ENCODE results near the gene SCIMP. TPM values are rescaled to one million over a fixed set of nuclear protein-coding genes. Genes with fewer than 3 reads are reported as not detected.
"Not testable (repeated sequence)": the region's sequence is repeated elsewhere in the genome, so short reads cannot be mapped to it uniquely, and the experiment has no call there.

SCIMP gene
- total RNA-seq, 1 donor from 2014 or later, result 35.5 TPM

DNA sequence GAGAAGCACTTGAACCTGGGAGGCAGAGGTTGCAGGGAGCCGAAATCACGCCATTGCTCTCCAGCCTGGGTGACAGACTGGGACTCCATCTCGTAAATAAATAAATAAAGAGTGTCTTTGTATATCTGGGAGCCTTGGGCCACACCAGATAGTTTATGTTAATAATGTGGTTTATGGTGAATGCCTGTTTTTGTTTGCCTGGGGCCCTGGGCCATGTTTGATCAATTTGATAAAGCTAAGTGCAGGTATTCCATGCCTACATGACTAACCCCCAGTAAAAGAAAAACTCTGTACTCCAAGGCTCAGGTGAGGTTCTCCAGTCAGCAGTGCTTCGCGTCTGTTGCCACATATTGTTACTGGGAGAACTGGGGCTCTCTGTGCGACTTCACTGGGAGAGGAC, 15.1 kb downstream of the SCIMP start:
- TF ChIP-seq, protein P1, sequence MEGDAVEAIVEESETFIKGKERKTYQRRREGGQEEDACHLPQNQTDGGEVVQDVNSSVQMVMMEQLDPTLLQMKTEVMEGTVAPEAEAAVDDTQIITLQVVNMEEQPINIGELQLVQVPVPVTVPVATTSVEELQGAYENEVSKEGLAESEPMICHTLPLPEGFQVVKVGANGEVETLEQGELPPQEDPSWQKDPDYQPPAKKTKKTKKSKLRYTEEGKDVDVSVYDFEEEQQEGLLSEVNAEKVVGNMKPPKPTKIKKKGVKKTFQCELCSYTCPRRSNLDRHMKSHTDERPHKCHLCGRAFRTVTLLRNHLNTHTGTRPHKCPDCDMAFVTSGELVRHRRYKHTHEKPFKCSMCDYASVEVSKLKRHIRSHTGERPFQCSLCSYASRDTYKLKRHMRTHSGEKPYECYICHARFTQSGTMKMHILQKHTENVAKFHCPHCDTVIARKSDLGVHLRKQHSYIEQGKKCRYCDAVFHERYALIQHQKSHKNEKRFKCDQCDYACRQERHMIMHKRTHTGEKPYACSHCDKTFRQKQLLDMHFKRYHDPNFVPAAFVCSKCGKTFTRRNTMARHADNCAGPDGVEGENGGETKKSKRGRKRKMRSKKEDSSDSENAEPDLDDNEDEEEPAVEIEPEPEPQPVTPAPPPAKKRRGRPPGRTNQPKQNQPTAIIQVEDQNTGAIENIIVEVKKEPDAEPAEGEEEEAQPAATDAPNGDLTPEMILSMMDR (IDR thresholded peaks at IDR 0.05), result no peak
- intact Hi-C loops (cut with DNase I), result no loop called here
- no peak for ATAC-seq

DNA sequence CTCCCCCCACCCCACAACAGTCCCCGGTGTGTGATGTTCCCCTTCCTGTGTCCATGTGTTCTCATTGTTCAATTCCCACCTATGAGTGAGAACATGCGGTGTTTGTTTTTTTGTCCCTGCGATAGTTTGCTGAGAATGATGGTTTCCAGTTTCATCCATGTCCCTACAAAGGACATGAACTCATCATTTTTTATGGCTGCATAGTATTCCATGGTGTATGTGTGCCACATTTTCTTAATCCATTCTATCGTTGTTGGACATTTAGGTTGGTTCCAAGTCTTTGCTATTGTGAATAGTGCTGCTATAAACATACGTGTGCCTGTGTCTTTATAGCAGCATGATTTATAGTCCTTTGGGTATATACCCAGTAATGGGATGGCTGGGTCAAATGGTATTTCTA, 17.1 kb downstream of the SCIMP start:
- H3K36me3 ChIP-seq, result peaks cover 39% of the 10 kb centered on the region
- H3K4me1 ChIP-seq; H3K27me3 ChIP-seq (ENCODE audit: low read depth); ATAC-seq; intact Hi-C loops (cut with DNase I); H3K27ac ChIP-seq; H3K9me3 ChIP-seq; H3K4me3 ChIP-seq; DNase-seq: not testable (repeated sequence)

More for the DNA sequence above, 15.1 kb downstream of the SCIMP start:
- H3K27me3 ChIP-seq (ENCODE audit: low read depth), result no peaks in the 10 kb centered on the region
- H3K36me3 ChIP-seq, result peaks cover 39% of the 10 kb centered on the region
- H3K9me3 ChIP-seq, result no peaks in the 10 kb centered on the region
- no peak overlapping the region for H3K27ac ChIP-seq
- no peak overlapping the region for H3K4me3 ChIP-seq
- no peaks in the 10 kb centered on the region for H3K4me1 ChIP-seq
- peak; percentile 2 for DNase-seq

DNA sequence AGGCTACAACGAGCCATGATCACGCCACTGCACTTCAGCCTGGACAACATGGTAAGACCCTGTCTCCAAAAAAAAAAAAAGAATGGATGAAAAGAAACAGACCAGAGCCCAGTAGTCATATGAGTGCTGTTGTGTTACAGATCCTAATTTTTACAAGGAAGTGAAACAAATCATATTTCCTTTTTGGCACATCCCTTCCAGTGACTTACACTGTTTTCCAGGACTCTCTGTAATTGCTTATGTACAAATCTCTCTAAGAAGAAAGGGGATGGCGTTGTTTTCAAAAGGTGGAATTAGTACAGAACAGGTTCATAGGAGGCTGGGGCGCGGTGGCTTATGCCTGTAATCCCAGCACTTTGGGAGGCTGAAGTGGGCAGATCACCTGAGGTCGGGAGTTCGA, 23.2 kb downstream of the SCIMP start:
- Histone ChIP-seq H3K27me3 (ENCODE audit: low read depth) (no peaks in the 10 kb centered on the region), H3K9me3 (no peaks in the 10 kb centered on the region), H3K4me3 (no peak overlapping the region), H3K4me1 (no peaks in the 10 kb centered on the region), H3K27ac (no peak overlapping the region), H3K36me3 (peaks cover 41% of the 10 kb centered on the region)
- DNase-seq (peak; percentile 26), ATAC-seq (peak in 1 of 2 donors; percentile 28)
- intact Hi-C loops (cut with DNase I), result no loop called here
- TF ChIP-seq, protein P1 (IDR thresholded peaks at IDR 0.05), result no peak

DNA sequence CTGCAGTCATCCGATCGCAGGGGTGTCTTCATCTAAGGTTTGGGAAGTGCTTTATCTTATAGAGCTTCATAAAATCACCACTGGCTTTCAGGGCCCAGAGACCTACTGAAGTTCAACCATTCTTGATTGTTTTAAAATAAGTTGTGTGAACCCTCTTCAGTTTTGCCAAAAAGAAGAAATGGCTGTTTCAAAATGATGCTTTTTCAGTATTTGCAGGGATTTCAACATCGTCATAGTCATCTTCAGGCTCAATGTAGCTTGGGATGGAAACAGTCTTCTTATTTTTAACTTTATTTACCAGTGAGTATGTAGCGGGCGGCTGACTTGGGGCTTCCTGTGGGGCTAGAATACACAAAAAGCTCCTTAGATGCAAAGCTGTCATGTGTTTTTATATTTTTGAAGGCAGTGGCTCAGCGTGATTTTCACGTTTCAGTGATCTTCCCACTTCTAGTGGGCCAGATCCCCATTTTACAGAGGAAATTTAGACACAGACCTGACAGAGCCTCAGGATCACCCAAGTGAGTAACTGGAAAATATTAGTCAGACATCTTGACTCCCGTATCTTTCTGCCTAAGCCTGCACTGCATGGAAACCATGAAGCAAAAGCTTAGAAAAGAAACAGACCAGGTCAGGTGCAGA, 23.9 kb downstream of the SCIMP start:
- no peaks in the 10 kb centered on the region for H3K9me3 ChIP-seq
- H3K36me3 ChIP-seq, result peaks cover 35% of the 10 kb centered on the region
- ATAC-seq, result no peak
- H3K27me3 ChIP-seq (ENCODE audit: low read depth), result no peaks in the 10 kb centered on the region
- intact Hi-C loops (cut with DNase I), result no loop called here
- TF ChIP-seq, protein P1 (IDR thresholded peaks at IDR 0.05), result no peak
- no peaks in the 10 kb centered on the region for H3K4me1 ChIP-seq
- DNase-seq, result peak; percentile 4
- H3K4me3 ChIP-seq, result no peak overlapping the region
- no peak overlapping the region for H3K27ac ChIP-seq

DNA sequence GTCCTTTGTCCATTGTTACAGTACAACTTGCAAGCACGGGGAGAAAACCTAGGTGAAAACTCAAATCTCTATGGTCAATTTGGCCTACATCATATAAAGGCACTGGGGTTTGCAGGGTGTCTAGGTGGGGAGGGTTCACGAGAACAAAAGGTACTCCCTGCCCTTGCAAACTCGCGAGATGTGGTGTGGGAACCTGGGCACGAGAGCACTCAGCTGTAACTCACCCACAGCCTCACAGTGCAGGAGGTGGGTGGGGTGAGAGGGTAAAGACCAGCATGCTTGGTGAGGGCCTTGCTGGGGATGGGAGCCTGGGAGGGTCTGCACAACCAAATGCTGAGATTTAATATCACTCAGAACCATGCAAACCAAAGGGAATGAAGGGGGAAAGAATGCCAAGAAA, 24.6 kb downstream of the SCIMP start:
- Histone ChIP-seq H3K9me3 (no peaks in the 10 kb centered on the region), H3K36me3 (peaks cover 29% of the 10 kb centered on the region), H3K27me3 (ENCODE audit: low read depth) (no peaks in the 10 kb centered on the region), H3K27ac (no peak overlapping the region), H3K4me1 (no peaks in the 10 kb centered on the region), H3K4me3 (no peak overlapping the region)
- no peak for DNase-seq
- no peak for ATAC-seq
- TF ChIP-seq, protein P1 (IDR thresholded peaks at IDR 0.05), result no peak
- intact Hi-C loops (cut with DNase I), result no loop called here

DNA sequence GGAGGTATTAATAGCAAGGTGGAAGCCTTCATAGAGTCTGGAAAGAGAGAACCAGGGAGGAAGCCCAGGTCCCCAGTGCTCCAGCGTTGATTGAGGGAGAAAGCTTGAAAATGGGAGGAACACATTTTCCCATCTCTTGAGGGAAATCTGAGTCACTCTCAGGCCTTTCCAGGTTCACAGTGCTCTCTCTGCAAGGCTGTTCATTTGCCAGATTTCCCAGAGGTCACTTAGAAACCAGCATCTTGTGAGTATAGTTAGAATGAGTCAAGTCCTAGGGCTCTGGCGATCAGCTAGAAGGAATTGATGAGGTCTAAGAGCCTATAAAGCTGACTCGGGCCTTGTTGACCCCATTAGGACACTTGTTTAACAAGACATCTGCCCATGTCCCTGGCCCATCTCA, 25.3 kb downstream of the SCIMP start:
- Histone ChIP-seq H3K9me3 (no peaks in the 10 kb centered on the region), H3K4me1 (no peaks in the 10 kb centered on the region), H3K4me3 (no peak overlapping the region), H3K27me3 (ENCODE audit: low read depth) (no peaks in the 10 kb centered on the region), H3K36me3 (peaks cover 22% of the 10 kb centered on the region), H3K27ac (no peak overlapping the region)
- TF ChIP-seq, protein P1 (IDR thresholded peaks at IDR 0.05), result no peak
- intact Hi-C loops (cut with DNase I), result no loop called here
- DNase-seq, result peak; percentile 14
- ATAC-seq, result no peak
